IPS-18a (cell line): ENCODE results near the gene PROSER3.

Experiments used
- H3K27ac ChIP-seq: one replicate; pipeline ENCODE4 v1.5.1; 2013; ENCODE audit warnings: low read length
- H3K27me3 ChIP-seq: one replicate; pipeline ENCODE4 v1.6.1; 2013; ENCODE audit warnings: mild to moderate bottlenecking, low read length; ENCODE audit not compliant: control insufficient read depth, insufficient read depth
- H3K36me3 ChIP-seq: one replicate; pipeline ENCODE4 v1.6.1; 2013; ENCODE audit warnings: low read depth, low read length; ENCODE audit not compliant: control insufficient read depth
- H3K4me1 ChIP-seq: one replicate; pipeline ENCODE4 v1.6.1; 2013; ENCODE audit warnings: low read depth, low read length; ENCODE audit not compliant: control insufficient read depth
- H3K4me3 ChIP-seq: one replicate; pipeline ENCODE4 v1.5.1; 2013; ENCODE audit warnings: low read length
- H3K9ac ChIP-seq: one replicate; pipeline ENCODE4 v1.6.1; 2013; ENCODE audit warnings: mild to moderate bottlenecking, low read length, moderate library complexity
- H3K9me3 ChIP-seq: one replicate; pipeline ENCODE4 v1.6.1; 2013; ENCODE audit warnings: low read depth, low read length; ENCODE audit not compliant: control insufficient read depth

Gene PROSER3

DNA sequence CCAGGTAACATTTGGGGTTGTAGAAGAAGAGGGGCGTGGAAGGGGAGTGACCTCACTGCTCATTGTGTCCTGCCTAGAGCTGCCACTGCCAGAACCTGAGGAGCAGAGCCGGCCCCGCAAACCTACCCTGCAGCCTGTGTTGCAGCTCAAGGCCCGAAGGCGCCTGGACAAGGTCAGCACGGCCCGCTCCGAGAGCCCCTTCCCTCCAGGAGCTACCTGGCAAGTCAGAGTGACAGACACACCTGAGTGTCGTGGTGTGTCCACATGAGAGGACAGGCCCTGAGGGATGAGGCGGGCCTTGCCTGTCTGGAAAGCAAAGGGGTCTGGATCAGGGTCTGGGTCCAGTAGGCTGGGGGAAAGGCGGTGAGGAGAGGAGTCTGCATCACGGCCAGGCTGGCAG, 33.4 kb upstream of the PROSER3 start:
- Histone ChIP-seq H3K36me3 (peaks cover 77% of the 10 kb centered on the region), H3K27ac (no peak overlapping the region), H3K27me3 (no peaks in the 10 kb centered on the region), H3K4me3 (no peak overlapping the region), H3K9ac (no peak overlapping the region), H3K4me1 (no peaks in the 10 kb centered on the region), H3K9me3 (no peaks in the 10 kb centered on the region)

DNA sequence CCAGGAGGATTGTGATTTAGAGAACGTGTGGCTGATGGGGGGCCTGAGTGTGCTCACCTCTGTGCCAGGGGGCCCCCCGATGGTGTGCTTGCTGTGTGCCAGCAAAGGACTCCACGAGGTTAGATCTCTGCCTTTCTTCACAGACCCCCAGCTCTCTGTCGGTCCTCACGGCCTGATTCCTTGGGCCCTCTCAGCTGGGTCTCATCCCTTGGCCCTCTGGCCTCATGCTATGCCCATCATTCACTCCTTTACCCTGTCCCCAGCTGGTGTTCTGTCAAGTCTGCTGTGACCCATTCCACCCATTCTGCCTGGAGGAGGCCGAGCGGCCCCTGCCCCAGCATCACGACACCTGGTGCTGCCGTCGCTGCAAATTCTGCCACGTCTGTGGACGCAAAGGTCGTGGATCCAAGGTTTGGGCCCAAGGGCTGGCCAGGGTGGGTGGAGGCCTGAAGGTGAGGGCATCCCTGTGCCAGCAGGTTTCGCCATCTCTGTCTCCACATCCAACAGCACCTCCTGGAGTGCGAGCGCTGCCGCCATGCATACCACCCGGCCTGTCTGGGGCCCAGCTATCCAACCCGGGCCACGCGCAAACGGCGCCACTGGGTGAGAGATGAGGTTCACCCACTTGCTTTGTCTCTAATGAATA, 32.6 kb upstream of the PROSER3 start:
- H3K36me3 ChIP-seq, result peaks cover 85% of the 10 kb centered on the region
- H3K4me1 ChIP-seq, result no peaks in the 10 kb centered on the region
- no peaks in the 10 kb centered on the region for H3K27me3 ChIP-seq
- H3K4me3 ChIP-seq, result no peak overlapping the region
- H3K9me3 ChIP-seq, result no peaks in the 10 kb centered on the region
- H3K27ac ChIP-seq, result no peak overlapping the region
- H3K9ac ChIP-seq, result no peak overlapping the region

DNA sequence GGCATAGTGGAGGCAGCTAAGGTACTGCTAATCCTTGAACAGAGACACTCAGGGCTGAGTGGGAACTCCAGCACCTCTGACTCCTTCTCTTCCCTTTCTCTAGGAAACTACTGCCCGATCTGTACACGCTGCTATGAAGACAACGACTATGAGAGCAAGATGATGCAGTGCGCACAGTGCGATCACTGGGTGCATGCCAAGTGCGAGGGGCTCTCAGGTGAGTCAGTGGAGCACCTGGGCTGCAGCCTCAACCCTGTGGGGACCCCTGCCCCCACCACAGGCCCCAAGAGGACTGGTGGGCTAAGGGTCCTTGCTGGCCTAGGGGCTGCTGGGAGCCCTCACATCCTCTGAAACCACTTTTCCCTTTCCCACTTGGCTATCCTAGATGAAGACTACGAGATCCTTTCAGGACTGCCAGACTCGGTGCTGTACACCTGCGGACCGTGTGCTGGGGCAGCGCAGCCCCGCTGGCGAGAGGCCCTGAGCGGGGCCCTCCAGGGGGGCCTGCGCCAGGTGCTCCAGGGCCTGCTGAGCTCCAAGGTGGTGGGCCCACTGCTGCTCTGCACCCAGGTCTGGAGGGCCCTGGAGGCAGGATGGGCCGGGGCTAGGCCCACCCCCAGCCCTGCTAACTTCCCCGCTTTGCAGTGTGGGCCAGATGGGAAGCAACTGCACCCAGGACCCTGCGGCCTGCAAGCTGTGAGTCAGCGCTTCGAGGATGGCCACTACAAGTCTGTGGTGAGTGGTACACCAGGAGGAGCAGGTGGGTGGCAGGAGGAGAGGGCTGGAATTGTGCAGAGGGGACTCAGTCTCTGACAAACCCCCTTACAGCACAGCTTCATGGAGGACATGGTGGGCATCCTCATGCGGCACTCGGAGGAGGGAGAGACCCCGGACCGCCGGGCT, 30.7 kb upstream of the PROSER3 start:
- Histone ChIP-seq H3K4me1 (no peaks in the 10 kb centered on the region), H3K9ac (no peak overlapping the region), H3K9me3 (no peaks in the 10 kb centered on the region), H3K27ac (no peak overlapping the region), H3K27me3 (no peaks in the 10 kb centered on the region), H3K36me3 (peaks cover 97% of the 10 kb centered on the region), H3K4me3 (no peak overlapping the region)

- no peaks in the 10 kb centered on the region for H3K4me1 ChIP-seq
- no peak overlapping the region for H3K4me3 ChIP-seq
- no peaks in the 10 kb centered on the region for H3K9me3 ChIP-seq
- H3K36me3 ChIP-seq, result peaks cover 93% of the 10 kb centered on the region
- H3K9ac ChIP-seq, result no peak overlapping the region
- no peak overlapping the region for H3K27ac ChIP-seq
- H3K27me3 ChIP-seq, result no peaks in the 10 kb centered on the region
Measured at GRCh38 chr19:35727956-35728706, 29.8 kb upstream of the PROSER3 start.

DNA sequence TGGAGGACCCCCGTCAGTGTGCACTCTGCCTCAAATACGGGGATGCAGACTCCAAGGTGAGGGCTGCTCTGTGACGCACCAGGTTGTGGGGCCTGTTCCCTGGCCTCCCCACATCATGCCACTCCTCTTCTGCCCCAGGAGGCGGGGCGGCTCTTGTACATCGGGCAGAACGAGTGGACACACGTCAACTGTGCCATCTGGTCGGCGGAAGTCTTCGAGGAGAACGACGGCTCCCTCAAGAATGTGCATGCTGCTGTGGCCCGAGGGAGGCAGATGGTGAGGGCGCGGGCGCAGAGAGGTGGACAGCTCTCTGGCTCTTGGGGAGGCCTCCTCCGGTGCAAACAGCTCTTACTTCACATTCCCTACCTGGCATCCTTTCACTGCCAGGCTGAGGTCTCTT, 29.0 kb upstream of the PROSER3 start:
- Histone ChIP-seq H3K4me3 (no peak overlapping the region), H3K9me3 (no peaks in the 10 kb centered on the region), H3K4me1 (no peaks in the 10 kb centered on the region), H3K36me3 (peaks cover 91% of the 10 kb centered on the region), H3K9ac (no peak overlapping the region), H3K27ac (no peak overlapping the region), H3K27me3 (no peaks in the 10 kb centered on the region)

- Histone ChIP-seq H3K36me3 (peaks cover 87% of the 10 kb centered on the region), H3K9ac (no peak overlapping the region), H3K4me3 (no peak overlapping the region), H3K27ac (no peak overlapping the region), H3K4me1 (no peaks in the 10 kb centered on the region), H3K9me3 (no peaks in the 10 kb centered on the region), H3K27me3 (no peaks in the 10 kb centered on the region)
Measured at GRCh38 chr19:35729763-35730162, 28.2 kb upstream of the PROSER3 start.

DNA sequence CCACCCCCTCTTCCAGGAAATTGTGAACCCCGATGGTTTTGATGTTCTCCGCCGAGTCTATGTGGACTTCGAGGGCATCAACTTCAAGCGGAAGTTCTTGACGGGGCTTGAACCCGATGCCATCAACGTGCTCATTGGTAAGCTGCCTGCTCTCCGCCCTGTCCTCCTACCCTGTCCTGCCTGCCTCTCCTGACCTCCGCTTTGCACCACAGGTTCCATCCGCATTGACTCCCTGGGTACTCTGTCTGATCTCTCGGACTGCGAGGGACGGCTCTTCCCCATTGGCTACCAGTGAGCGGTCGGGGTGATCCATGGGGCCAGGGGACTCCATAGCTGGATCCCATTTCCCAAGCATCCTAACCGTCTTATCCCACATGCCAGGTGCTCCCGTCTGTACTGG, 27.6 kb upstream of the PROSER3 start:
- no peaks in the 10 kb centered on the region for H3K27me3 ChIP-seq
- H3K4me3 ChIP-seq, result no peak overlapping the region
- no peak overlapping the region for H3K27ac ChIP-seq
- H3K36me3 ChIP-seq, result peaks cover 81% of the 10 kb centered on the region
- no peak overlapping the region for H3K9ac ChIP-seq
- no peaks in the 10 kb centered on the region for H3K4me1 ChIP-seq
- no peaks in the 10 kb centered on the region for H3K9me3 ChIP-seq

DNA sequence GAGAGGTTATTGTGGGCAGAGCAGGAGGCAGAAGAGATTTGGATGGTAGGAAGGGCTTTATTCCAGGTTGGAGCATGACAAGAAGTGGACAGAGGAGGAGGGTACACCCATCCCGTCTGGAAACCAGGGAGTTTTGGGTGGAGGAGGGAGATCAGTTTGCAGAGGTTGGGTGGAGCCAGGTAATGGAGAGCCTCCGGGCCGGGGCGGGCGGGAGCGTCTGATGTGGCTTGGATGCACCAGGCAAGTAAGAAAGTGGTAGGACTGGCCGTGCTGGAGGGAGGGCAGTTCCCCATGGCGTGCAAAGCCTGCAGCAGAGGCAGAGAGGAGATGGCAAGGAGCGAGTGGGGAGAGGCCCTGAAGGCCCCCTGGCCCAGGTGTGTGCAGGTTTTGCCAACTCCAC, 26.6 kb upstream of the PROSER3 start:
- H3K4me1 ChIP-seq, result no peaks in the 10 kb centered on the region
- H3K27me3 ChIP-seq, result no peaks in the 10 kb centered on the region
- H3K27ac ChIP-seq, result no peak overlapping the region
- peaks cover 72% of the 10 kb centered on the region for H3K36me3 ChIP-seq
- H3K4me3 ChIP-seq, result no peak overlapping the region
- no peaks in the 10 kb centered on the region for H3K9me3 ChIP-seq
- no peak overlapping the region for H3K9ac ChIP-seq

DNA sequence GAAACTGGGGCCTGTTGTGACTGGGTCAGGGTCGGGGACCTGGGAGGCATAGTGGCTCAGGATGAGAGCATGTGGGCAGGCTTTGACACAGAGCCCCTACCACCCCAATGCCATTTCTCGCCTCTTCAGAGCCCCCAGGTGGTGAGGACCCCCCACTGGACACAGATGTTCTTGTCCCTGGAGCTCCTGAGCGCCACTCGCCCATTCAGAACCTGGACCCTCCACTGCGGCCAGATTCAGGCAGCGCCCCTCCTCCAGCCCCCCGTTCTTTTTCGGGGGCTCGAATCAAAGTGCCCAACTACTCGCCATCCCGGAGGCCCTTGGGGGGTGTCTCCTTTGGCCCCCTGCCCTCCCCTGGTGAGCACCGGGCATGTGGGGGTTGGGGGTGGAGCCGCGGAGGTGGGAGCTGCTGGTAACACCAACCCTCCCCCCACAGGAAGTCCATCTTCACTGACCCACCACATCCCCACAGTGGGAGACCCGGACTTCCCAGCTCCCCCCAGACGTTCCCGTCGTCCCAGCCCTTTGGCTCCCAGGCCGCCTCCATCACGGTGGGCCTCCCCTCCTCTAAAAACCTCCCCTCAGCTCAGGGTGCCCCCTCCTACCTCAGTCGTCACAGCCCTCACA, 26.1 kb upstream of the PROSER3 start:
- no peak overlapping the region for H3K9ac ChIP-seq
- peaks cover 73% of the 10 kb centered on the region for H3K36me3 ChIP-seq
- no peaks in the 10 kb centered on the region for H3K4me1 ChIP-seq
- H3K27me3 ChIP-seq, result no peaks in the 10 kb centered on the region
- no peak overlapping the region for H3K4me3 ChIP-seq
- no peaks in the 10 kb centered on the region for H3K9me3 ChIP-seq
- no peak overlapping the region for H3K27ac ChIP-seq

DNA sequence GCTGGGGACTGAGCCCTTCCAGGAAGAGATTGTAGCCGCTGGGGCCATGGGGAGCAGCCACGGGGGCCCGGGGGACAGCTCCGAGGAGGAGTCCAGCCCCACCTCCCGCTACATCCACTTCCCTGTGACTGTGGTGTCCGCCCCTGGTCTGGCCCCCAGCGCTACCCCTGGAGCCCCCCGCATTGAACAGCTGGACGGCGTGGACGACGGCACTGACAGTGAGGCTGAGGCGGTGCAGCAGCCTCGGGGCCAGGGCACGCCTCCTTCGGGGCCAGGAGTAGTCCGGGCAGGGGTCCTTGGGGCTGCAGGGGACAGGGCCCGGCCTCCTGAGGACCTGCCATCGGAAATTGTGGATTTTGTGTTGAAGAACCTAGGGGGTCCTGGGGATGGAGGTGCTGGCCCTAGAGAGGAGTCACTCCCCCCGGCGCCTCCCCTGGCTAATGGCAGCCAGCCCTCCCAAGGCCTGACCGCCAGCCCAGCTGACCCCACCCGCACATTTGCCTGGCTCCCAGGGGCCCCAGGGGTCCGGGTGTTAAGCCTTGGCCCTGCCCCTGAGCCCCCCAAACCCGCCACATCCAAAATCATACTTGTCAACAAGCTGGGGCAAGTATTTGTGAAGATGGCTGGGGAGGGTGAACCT, 25.3 kb upstream of the PROSER3 start:
- H3K36me3 ChIP-seq, result peaks cover 68% of the 10 kb centered on the region
- H3K27ac ChIP-seq, result no peak overlapping the region
- no peak overlapping the region for H3K4me3 ChIP-seq
- no peaks in the 10 kb centered on the region for H3K27me3 ChIP-seq
- H3K4me1 ChIP-seq, result no peaks in the 10 kb centered on the region
- H3K9me3 ChIP-seq, result no peaks in the 10 kb centered on the region
- H3K9ac ChIP-seq, result no peak overlapping the region
